HEK293T (cell line): ENCODE data around the gene LENG8.
"Not testable (repeated sequence)": the region's sequence is repeated elsewhere in the genome, so short reads cannot be mapped to it uniquely, and the experiment has no call there.

Experiments
- CTCF ChIA-PET: fragments of 350-600 bp; formaldehyde crosslinking; extraction: SDS; loops from one replicate; lab custom pipeline; 2021; ENCODE audit warnings: antibody characterized with exemption, inconsistent platforms; lab: Yijun Ruan, JAX
- POLR2A ChIA-PET: fragments of 350-600 bp; formaldehyde crosslinking; extraction: SDS; loops from one replicate; lab custom pipeline; 2020; ENCODE audit warnings: antibody characterized with exemption, inconsistent platforms; lab: Yijun Ruan, JAX
- DNase-seq: peaks from one replicate; pipeline ENCODE4 v3.0.0; 2012; ENCODE audit warnings: mixed read lengths; ENCODE audit errors: extremely low spot score
- ARNT ChIP-seq: fragments of 450-650 bp; IDR thresholded peaks from 2 replicates; pipeline ENCODE4 v1.6.1; 2017; ENCODE audit warnings: mild to moderate bottlenecking
- BHLHE40 ChIP-seq: fragments of 450-650 bp; IDR thresholded peaks from 2 replicates; pipeline ENCODE4 v1.6.1; 2016; ENCODE audit warnings: mild to moderate bottlenecking, moderate library complexity, borderline replicate concordance
- CTBP1 ChIP-seq: fragments of 450-650 bp; IDR thresholded peaks from 2 replicates; pipeline ENCODE4 v1.6.1; 2016; ENCODE audit warnings: borderline replicate concordance
- ELF4 ChIP-seq: fragments of 450-650 bp; IDR thresholded peaks from 2 replicates; pipeline ENCODE4 v1.6.1; 2017; ENCODE audit warnings: antibody characterized with exemption
- FOXA1 ChIP-seq: fragments of 450-650 bp; IDR thresholded peaks from 2 replicates; pipeline ENCODE4 v1.6.1; 2016; ENCODE audit warnings: mild to moderate bottlenecking
- FOXK2 ChIP-seq: fragments of 450-650 bp; IDR thresholded peaks from 2 replicates; pipeline ENCODE4 v1.6.1; 2016; ENCODE audit warnings: mild to moderate bottlenecking
- FOXM1 ChIP-seq: fragments of 450-650 bp; IDR thresholded peaks from 2 replicates; pipeline ENCODE4 v1.6.1; 2017; ENCODE audit warnings: mild to moderate bottlenecking, borderline replicate concordance
- L3MBTL2 ChIP-seq: fragments of 450-650 bp; conservative IDR thresholded peaks from 2 replicates; pipeline ENCODE4 v1.6.1; 2016; ENCODE audit warnings: mild to moderate bottlenecking
- LEF1 ChIP-seq: fragments of 450-650 bp; IDR thresholded peaks from 2 replicates; pipeline ENCODE4 v1.6.1; 2017; ENCODE audit warnings: mild to moderate bottlenecking, borderline replicate concordance
- NFRKB ChIP-seq: fragments of 450-650 bp; IDR thresholded peaks from 2 replicates; pipeline ENCODE4 v1.6.1; 2016; ENCODE audit warnings: mild to moderate bottlenecking, moderate library complexity
- PKNOX1 ChIP-seq: fragments of 450-650 bp; IDR thresholded peaks from 2 replicates; pipeline ENCODE4 v1.6.1; 2016
- SP1 ChIP-seq: fragments of 450-650 bp; IDR thresholded peaks from 2 replicates; pipeline ENCODE4 v1.6.1; 2017
- SUZ12 ChIP-seq: fragments of 450-650 bp; IDR thresholded peaks from 2 replicates; pipeline ENCODE4 v1.6.1; 2016; ENCODE audit warnings: mild to moderate bottlenecking
- TARDBP ChIP-seq: fragments of 450-650 bp; IDR thresholded peaks from 2 replicates; pipeline ENCODE4 v1.6.1; 2016
- ZNF384 ChIP-seq: fragments of 450-650 bp; IDR thresholded peaks from 2 replicates; pipeline ENCODE4 v1.6.1; 2016

LENG8 gene

GRCh38 chr19:54489341-54489740, 40.3 kb downstream of the LENG8 start:
- ChIA-PET POLR2A (no interaction called here), CTCF (no interaction called here)
- DNase-seq: no peak
- no peak for TF ChIP-seq LEF1
- TF ChIP-seq L3MBTL2: no peak
- no peak for TF ChIP-seq CTBP1
- no peak for TF ChIP-seq SP1
- no peak for TF ChIP-seq TARDBP
- no peak for TF ChIP-seq ZNF384
- TF ChIP-seq ELF4: no peak
- no peak for TF ChIP-seq FOXA1
- TF ChIP-seq NFRKB: no peak
- TF ChIP-seq FOXM1: no peak
- TF ChIP-seq ARNT: no peak

GRCh38 chr19:54489766-54490165, 40.8 kb downstream of the LENG8 start:
- CTCF ChIA-PET: no interaction called here
- no peak for DNase-seq
- POLR2A ChIA-PET: no interaction called here
- TF ChIP-seq ARNT: no peak
- TF ChIP-seq L3MBTL2: no peak
- no peak for TF ChIP-seq ELF4
- no peak for TF ChIP-seq TARDBP
- TF ChIP-seq FOXA1: no peak
- TF ChIP-seq FOXK2: no peak
- TF ChIP-seq NFRKB: no peak

- no peak for TF ChIP-seq BHLHE40
- no peak for TF ChIP-seq NFRKB
- no peak for TF ChIP-seq SUZ12
- no peak for TF ChIP-seq L3MBTL2
- no peak for TF ChIP-seq ARNT
- no peak for TF ChIP-seq ZNF384
- DNase-seq: no peak
- ChIA-PET CTCF (no interaction called here), POLR2A (no interaction called here)
Observed at GRCh38 chr19:54492568-54492967, 43.6 kb downstream of the LENG8 start.

- CTCF ChIA-PET, DNase-seq, POLR2A ChIA-PET: not testable (repeated sequence)
Observed at GRCh38 chr19:54493056-54493455, 44.1 kb downstream of the LENG8 start.

GRCh38 chr19:54493967-54494585, 45.1 kb downstream of the LENG8 start:
- DNase-seq: no peak
- ChIA-PET CTCF (no interaction called here), POLR2A (no interaction called here)
- TF ChIP-seq ARNT (no peak), BHLHE40 (no peak), FOXA1 (no peak), TARDBP (no peak)

GRCh38 chr19:54495284-54495683, 46.3 kb downstream of the LENG8 start:
- POLR2A ChIA-PET, DNase-seq, CTCF ChIA-PET: not testable (repeated sequence)

GRCh38 chr19:54497747-54498450, 48.9 kb downstream of the LENG8 start:
- CTCF ChIA-PET, DNase-seq, POLR2A ChIA-PET: not testable (repeated sequence)

GRCh38 chr19:54498451-54498772, 49.4 kb downstream of the LENG8 start:
- POLR2A ChIA-PET, DNase-seq, CTCF ChIA-PET: not testable (repeated sequence)

GRCh38 chr19:54502518-54503048, 53.6 kb downstream of the LENG8 start, which contains the start of gene LAIR2:
Gene LAIR2, plus strand, starts transcription at chr19:54502831. Its CDS starts 88 bp downstream, at chr19:54502919.
- CTCF ChIA-PET: no interaction called here
- DNase-seq: no peak
- TF ChIP-seq LEF1 (no peak), ZNF384 (no peak), PKNOX1 (no peak), CTBP1 (no peak), ELF4 (no peak)
- POLR2A ChIA-PET: no interaction called here

- POLR2A ChIA-PET, CTCF ChIA-PET: not testable (repeated sequence)
Observed at GRCh38 chr19:54505542-54505941, 56.5 kb downstream of the LENG8 start.

More at GRCh38 chr19:54505542-54505941, 56.5 kb downstream of the LENG8 start:
- not testable (repeated sequence) for DNase-seq
